ENCODE data around the gene MMP23B. TPM values are rescaled to one million over a fixed set of nuclear protein-coding genes. Genes with fewer than 3 reads are reported as not detected.

Gene MMP23B
- total and polyA plus RNA-seq, 10 of the 15 experiments (the other 5 are each of a cell fraction or from before 2014, with no cell fraction given) = 0.25 to 0.76 (median 0.34) TPM; not detected in 4

DNA sequence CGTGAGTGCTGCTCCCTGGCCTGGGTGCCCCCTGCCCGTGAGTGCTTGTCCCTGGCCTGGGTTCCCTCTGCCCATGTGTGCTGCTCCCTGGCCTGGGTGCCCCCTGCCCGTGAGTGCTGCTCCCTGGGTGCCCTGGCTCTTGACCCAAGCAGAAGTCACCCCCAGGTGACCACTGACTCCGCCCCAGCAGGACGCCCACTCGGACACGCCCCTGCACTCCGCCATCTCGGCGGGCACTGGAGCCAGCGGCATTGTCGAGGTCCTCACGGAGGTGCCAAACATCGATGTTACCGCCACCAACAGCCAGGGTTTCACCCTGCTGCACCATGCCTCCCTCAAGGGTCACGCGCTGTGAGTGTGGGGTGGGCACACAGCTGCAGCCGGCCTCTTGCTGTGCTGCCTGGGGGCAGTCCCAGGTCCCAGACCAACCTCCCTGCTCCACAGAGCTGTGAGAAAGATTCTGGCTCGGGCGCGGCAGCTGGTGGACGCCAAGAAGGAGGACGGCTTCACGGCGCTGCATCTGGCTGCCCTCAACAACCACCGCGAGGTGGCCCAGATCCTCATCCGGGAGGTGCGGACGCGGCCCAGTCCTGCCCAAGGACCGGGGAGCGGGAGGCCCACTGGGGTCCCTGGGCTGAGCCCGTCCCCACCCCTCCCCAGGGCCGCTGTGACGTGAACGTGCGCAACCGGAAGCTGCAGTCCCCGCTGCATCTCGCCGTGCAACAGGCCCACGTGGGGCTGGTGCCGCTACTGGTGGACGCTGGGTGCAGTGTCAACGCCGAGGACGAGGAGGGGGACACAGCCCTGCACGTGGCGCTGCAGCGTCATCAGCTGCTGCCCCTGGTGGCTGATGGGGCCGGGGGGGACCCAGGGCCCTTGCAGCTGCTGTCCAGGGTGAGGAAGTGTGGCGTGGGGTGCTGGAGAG is 3.9 kb upstream of the MMP23B start:
- H3K9ac ChIP-seq (ENCODE audit: control insufficient read depth, insufficient read depth, low read length) = no peak overlapping the region
- no peak overlapping the region for H3K4me3 ChIP-seq
- CTCF ChIA-PET = interaction anchor here (1.2 kb wide), 1 partner anchor 13 kb away, joined by 4 read pairs; the partner anchor contains the start of gene MIB2
- peaks cover 0 to 2% of the 10 kb centered on the region in 2 experiments; a peak in 2 of 4 replicates for H3K27me3 ChIP-seq (replicated peaks in 1 of 2; ENCODE audit: control insufficient read depth in 2 of 2, insufficient read depth in 2 of 2, low read length in 1 of 2)
- intact Hi-C loops (cut with micrococcal nuclease; ENCODE audit: unreplicated experiment) (no loop called here), in situ Hi-C loops (cut with MboI) (no loop called here)
- ATAC-seq = no peak
- H3K9me3 ChIP-seq (replicated peaks; ENCODE audit: control insufficient read depth, insufficient read depth, low read length) = no peaks in the 10 kb centered on the region
- POLR2A ChIA-PET = interaction anchor here (1.4 kb wide), 1 partner anchor 13 kb away, joined by 8 read pairs; the partner anchor contains the start of gene MIB2
- RAD21 ChIA-PET (ENCODE audit: unreplicated experiment) = interaction anchor here (0.8 to 1.3 kb wide), 2 partner anchors 13 to 172 kb away, joined by 3 to 4 read pairs; partner anchors contain the start of gene MIB2
- H4K20me1 ChIP-seq (ENCODE audit: control insufficient read depth, insufficient read depth) = no peaks in the 10 kb centered on the region
- no peak overlapping the region for H3K4me2 ChIP-seq (ENCODE audit: control insufficient read depth, insufficient read depth)
- no peaks in the 10 kb centered on the region for H3K4me1 ChIP-seq (ENCODE audit: control insufficient read depth, insufficient read depth, low read length)
- H3K27ac ChIP-seq (ENCODE audit: control insufficient read depth, insufficient read depth) = no peak overlapping the region
- 81% methylated on average over 39 of the region's 53 CpGs for WGBS (ENCODE audit: insufficient coverage, insufficient replicate concordance, low lambda C conversion rate, missing lambda C conversion rate)
- no TSS peak for BruUV-seq (replicated peaks)
- no peak for FAIRE-seq
- H3K36me3 ChIP-seq (ENCODE audit: control insufficient read depth in 2 of 2, insufficient read depth in 2 of 2, low read length in 1 of 2) = no peaks in the 10 kb centered on the region
- TF ChIP-seq NFYA (IDR thresholded peaks at IDR 0.05; ENCODE audit: borderline replicate concordance, low read depth, low read length) (no peak), RCOR1 (conservative IDR thresholded peaks at IDR 0.05; ENCODE audit: low read depth, low read length) (no peak), POLR2A (IDR thresholded peaks at IDR 0.05; ENCODE audit: low read depth, low read length) (peak; percentile 10; the same call in 1 of the 2 replicates)
- SMC1A ChIA-PET (ENCODE audit: uncharacterized antibody, unreplicated experiment) = interaction anchor here (1.2 kb wide), 2 partner anchors 12 to 25 kb away, joined by 3 read pairs; no protein-coding TSS in a partner anchor
- DNase-seq (ENCODE audit: low read depth, low spot score) = no peak
- no peak overlapping the region for H2AFZ ChIP-seq (ENCODE audit: control insufficient read depth, low read depth, low read length)
- H3K79me2 ChIP-seq (ENCODE audit: control insufficient read depth, insufficient read depth, low read length) = no peaks in the 10 kb centered on the region

DNA sequence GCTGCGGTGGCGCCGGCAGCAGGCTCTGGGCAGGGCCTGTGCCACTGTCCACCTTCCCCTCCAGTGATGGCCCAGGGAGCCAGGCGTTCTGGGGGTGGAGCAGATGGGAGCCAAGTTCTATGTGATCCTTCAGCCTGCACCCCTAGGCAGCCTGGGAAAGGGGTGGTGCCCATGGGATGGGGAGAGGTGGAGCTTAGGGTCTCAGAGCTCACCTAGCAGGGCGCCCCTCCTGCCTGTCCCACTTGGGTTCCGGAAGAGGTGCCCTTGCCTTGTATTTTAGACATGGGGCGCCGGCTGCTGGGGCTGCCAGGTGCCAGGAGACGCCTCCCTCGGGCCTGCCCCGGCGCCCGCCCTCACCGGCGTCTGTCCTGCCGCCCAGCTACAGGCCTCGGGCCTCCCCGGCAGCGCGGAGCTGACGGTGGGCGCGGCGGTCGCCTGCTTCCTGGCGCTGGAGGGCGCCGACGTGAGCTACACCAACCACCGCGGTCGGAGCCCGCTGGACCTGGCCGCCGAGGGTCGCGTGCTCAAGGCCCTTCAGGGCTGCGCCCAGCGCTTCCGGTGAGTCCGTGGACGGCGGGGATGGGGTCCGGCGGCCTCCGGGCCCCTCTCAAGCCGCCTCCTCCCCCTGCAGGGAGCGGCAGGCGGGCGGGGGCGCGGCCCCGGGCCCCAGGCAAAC is 3.1 kb upstream of the MMP23B start:
- Histone ChIP-seq H4K20me1 (ENCODE audit: control insufficient read depth, insufficient read depth) (no peaks in the 10 kb centered on the region), H3K27me3 (replicated peaks in 1 of 2; ENCODE audit: control insufficient read depth in 2 of 2, insufficient read depth in 2 of 2, low read length in 1 of 2) (peaks cover 0 to 2% of the 10 kb centered on the region in 2 experiments; a peak in 2 of 4 replicates), H3K9me3 (replicated peaks; ENCODE audit: control insufficient read depth, insufficient read depth, low read length) (no peaks in the 10 kb centered on the region), H3K27ac (ENCODE audit: control insufficient read depth, insufficient read depth) (no peak overlapping the region), H3K4me3 (no peak overlapping the region), H3K9ac (ENCODE audit: control insufficient read depth, insufficient read depth, low read length) (no peak overlapping the region), H2AFZ (ENCODE audit: control insufficient read depth, low read depth, low read length) (no peak overlapping the region), H3K79me2 (ENCODE audit: control insufficient read depth, insufficient read depth, low read length) (no peaks in the 10 kb centered on the region), H3K4me2 (ENCODE audit: control insufficient read depth, insufficient read depth) (0 out of 2 replicates have a peak overlapping the region, but pooled peaks have one; percentile 1), H3K4me1 (ENCODE audit: control insufficient read depth, insufficient read depth, low read length) (no peaks in the 10 kb centered on the region), H3K36me3 (ENCODE audit: control insufficient read depth in 2 of 2, insufficient read depth in 2 of 2, low read length in 1 of 2) (no peaks in the 10 kb centered on the region)
- ChIA-PET POLR2A (interaction anchor here (1.4 kb wide), 1 partner anchor 13 kb away, joined by 8 read pairs; the partner anchor contains the start of gene MIB2), RAD21 (ENCODE audit: unreplicated experiment) (interaction anchor here (0.8 to 1.3 kb wide), 2 partner anchors 14 to 171 kb away, joined by 3 to 4 read pairs; partner anchors contain the start of gene MIB2), SMC1A (ENCODE audit: uncharacterized antibody, unreplicated experiment) (interaction anchor here (1.2 kb wide), 2 partner anchors 13 to 26 kb away, joined by 3 read pairs; no protein-coding TSS in a partner anchor), CTCF (interaction anchor here (1.2 to 1.7 kb wide), 2 partner anchors 13 to 15 kb away, joined by 4 to 6 read pairs; partner anchors contain the start of gene MIB2)
- FAIRE-seq (no peak), DNase-seq (ENCODE audit: low read depth, low spot score) (no peak), ATAC-seq (peak; percentile 39)
- no TSS peak for BruUV-seq (replicated peaks)
- intact Hi-C loops (cut with micrococcal nuclease; ENCODE audit: unreplicated experiment) = no loop called here
- WGBS (ENCODE audit: insufficient coverage, insufficient replicate concordance, low lambda C conversion rate, missing lambda C conversion rate) = 58% methylated on average over 52 of the region's 53 CpGs
- in situ Hi-C loops (cut with MboI) = no loop called here
- TF ChIP-seq LARP7 (IDR thresholded peaks at IDR 0.05) = 0 out of 2 replicates have a peak, but pooled peaks have one; percentile 40
- no peak for TF ChIP-seq CHD4 (IDR thresholded peaks at IDR 0.05)
- no peak for TF ChIP-seq ASH2L (IDR thresholded peaks at IDR 0.05; ENCODE audit: borderline replicate concordance, low read depth)
- TF ChIP-seq, protein P1, sequence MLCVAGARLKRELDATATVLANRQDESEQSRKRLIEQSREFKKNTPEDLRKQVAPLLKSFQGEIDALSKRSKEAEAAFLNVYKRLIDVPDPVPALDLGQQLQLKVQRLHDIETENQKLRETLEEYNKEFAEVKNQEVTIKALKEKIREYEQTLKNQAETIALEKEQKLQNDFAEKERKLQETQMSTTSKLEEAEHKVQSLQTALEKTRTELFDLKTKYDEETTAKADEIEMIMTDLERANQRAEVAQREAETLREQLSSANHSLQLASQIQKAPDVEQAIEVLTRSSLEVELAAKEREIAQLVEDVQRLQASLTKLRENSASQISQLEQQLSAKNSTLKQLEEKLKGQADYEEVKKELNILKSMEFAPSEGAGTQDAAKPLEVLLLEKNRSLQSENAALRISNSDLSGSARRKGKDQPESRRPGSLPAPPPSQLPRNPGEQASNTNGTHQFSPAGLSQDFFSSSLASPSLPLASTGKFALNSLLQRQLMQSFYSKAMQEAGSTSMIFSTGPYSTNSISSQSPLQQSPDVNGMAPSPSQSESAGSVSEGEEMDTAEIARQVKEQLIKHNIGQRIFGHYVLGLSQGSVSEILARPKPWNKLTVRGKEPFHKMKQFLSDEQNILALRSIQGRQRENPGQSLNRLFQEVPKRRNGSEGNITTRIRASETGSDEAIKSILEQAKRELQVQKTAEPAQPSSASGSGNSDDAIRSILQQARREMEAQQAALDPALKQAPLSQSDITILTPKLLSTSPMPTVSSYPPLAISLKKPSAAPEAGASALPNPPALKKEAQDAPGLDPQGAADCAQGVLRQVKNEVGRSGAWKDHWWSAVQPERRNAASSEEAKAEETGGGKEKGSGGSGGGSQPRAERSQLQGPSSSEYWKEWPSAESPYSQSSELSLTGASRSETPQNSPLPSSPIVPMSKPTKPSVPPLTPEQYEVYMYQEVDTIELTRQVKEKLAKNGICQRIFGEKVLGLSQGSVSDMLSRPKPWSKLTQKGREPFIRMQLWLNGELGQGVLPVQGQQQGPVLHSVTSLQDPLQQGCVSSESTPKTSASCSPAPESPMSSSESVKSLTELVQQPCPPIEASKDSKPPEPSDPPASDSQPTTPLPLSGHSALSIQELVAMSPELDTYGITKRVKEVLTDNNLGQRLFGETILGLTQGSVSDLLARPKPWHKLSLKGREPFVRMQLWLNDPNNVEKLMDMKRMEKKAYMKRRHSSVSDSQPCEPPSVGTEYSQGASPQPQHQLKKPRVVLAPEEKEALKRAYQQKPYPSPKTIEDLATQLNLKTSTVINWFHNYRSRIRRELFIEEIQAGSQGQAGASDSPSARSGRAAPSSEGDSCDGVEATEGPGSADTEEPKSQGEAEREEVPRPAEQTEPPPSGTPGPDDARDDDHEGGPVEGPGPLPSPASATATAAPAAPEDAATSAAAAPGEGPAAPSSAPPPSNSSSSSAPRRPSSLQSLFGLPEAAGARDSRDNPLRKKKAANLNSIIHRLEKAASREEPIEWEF (IDR thresholded peaks at IDR 0.05; ENCODE audit: insufficient replicate concordance, low read depth, low read length) = no peak
- TF ChIP-seq IKZF1 (conservative IDR thresholded peaks at IDR 0.05) = 0 out of 2 replicates have a peak, but pooled peaks have one; percentile 49

Measured in GM12878 (cell line).